Right lobe of liver (tissue), 6 donors: ENCODE measurements around the gene ACSL6. TPM values are rescaled to one million over a fixed set of nuclear protein-coding genes. Genes with fewer than 3 reads are reported as not detected.

Experiments
- ATAC-seq, 4 donors: fragments of 200-7000 bp; cut with Tn5 transposase; one replicate each; pipeline ENCODE4 v1.9.1; 2020; ENCODE audit warnings: mild to moderate bottlenecking in 4 of 4, moderate library complexity in 4 of 4
- DNase-seq, 3 donors: peaks; one replicate each; pipeline ENCODE4 v3.0.0-alpha.2; 2020
- H3K27ac ChIP-seq, 3 donors: fragments of 200-600 bp; one replicate each; pipeline ENCODE4 v1.8.0; 2022
- H3K27me3 ChIP-seq, 2 donors: fragments of 200-600 bp; one replicate each; pipeline ENCODE4 v1.8.0; 2022
- H3K36me3 ChIP-seq, 4 donors: fragments of 200-600 bp; sonication (generic) in 1 of 4; one replicate each; pipeline versions ENCODE4 v1.5.1 to v1.8.0; 2017 to 2022; ENCODE audit warnings: control low read depth in 1 of 4
- H3K4me1 ChIP-seq, 4 donors: fragments of 200-600 bp; sonication (generic) in 1 of 4; one replicate each; pipeline versions ENCODE4 v1.5.1 to v1.8.0; 2017 to 2022; ENCODE audit warnings: control low read depth in 1 of 4
- H3K4me3 ChIP-seq, 3 donors: fragments of 200-600 bp; one replicate each; pipeline ENCODE4 v1.8.0; 2022
- H3K9me3 ChIP-seq, 4 donors: fragments of 200-600 bp; sonication (generic) in 1 of 4; one replicate each; pipeline versions ENCODE4 v1.5.1 to v1.8.0; 2017 to 2022; ENCODE audit warnings: control low read depth in 1 of 4
- POLR2A ChIP-seq: fragments of 450-650 bp; IDR thresholded peaks from one replicate; pipeline ENCODE4 v1.6.1; 2017; ENCODE audit warnings: antibody characterized with exemption, mild to moderate bottlenecking
- WGBS: methylation state at CpG from one replicate; pipeline ENCODE4 v1.1.6; 2018; ENCODE audit warnings: low coverage, low lambda C conversion rate; ENCODE audit not compliant: insufficient coverage; ENCODE audit errors: missing lambda C conversion rate; 5-methylcytosine and 5-hydroxymethylcytosine counted together
- intact Hi-C, 2 donors: fragments of 100-400 bp; cut with DNase I; formaldehyde crosslinking; loops; one replicate each; pipeline versions ENCODE4 v1.11.2 to v1.14.1; 2022
- total RNA-seq, 6 experiments: library from RNA; depleted of rRNA in 2 of 6; stranded (reverse); fragments of >200 nt in 2 of 6; fragmentation: NEBNext Ultra II Directional in 3 of 6; extraction: Animal tissue kit (Norgen Biotek cat#: 25700) in 3 of 6; gene quantifications; one replicate each; pipeline versions ENCODE4 v1.1.0 to v1.2.4, GENCODE V29; 2016 to 2023
- TF ChIP-seq, protein P1 (sequence below), 4 donors: fragments of 200-600 bp in 3 of 4; fragments of 450-650 bp in 1 of 4; IDR thresholded peaks; one replicate each; pipeline versions ENCODE4 v1.5.1 to v1.8.0; 2016 to 2022; ENCODE audit warnings: antibody characterized with exemption in 4 of 4, mild to moderate bottlenecking in 2 of 4
- donor health status: DM: no; HTN: yes; CAD: no.
- donor health status: DM: no; HTN: no; CAD: no.
- donor health status: DM: no; HTN: no; CAD: no.
- donor health status: DM: no; HTN: yes; CAD: no.
- donor health status: DM: no; HTN: yes; CAD: no.

Gene ACSL6
- total RNA-seq, 6 experiments from 2014 or later: 1.3 to 6.0 (median 4.6) TPM

DNA sequence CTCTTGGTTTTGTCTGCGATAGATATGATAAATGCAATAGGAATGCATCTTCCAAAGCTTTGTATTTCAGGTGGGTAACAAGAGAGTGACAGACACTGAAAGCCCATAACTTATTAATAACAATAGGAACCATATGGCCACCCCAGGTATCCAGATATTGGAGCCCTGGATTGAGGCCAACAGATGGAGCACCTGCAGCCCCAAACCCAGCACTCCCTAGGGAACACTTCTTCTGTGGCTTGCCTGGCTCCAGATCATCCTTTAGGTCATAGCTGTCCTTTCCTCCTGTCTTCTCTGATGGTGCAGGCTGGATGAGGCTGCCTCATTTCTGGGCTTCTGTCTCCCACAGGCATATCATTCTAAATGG lies 44.0 kb upstream of the ACSL6 start:
- H3K4me1 ChIP-seq: no peaks in the 10 kb centered on the region
- intact Hi-C loops: no loop called here
- no peaks in the 10 kb centered on the region for H3K27me3 ChIP-seq
- H3K27ac ChIP-seq: no peak overlapping the region
- no peak for ATAC-seq
- DNase-seq: no peak
- TF ChIP-seq POLR2A: no peak
- TF ChIP-seq, protein P1, sequence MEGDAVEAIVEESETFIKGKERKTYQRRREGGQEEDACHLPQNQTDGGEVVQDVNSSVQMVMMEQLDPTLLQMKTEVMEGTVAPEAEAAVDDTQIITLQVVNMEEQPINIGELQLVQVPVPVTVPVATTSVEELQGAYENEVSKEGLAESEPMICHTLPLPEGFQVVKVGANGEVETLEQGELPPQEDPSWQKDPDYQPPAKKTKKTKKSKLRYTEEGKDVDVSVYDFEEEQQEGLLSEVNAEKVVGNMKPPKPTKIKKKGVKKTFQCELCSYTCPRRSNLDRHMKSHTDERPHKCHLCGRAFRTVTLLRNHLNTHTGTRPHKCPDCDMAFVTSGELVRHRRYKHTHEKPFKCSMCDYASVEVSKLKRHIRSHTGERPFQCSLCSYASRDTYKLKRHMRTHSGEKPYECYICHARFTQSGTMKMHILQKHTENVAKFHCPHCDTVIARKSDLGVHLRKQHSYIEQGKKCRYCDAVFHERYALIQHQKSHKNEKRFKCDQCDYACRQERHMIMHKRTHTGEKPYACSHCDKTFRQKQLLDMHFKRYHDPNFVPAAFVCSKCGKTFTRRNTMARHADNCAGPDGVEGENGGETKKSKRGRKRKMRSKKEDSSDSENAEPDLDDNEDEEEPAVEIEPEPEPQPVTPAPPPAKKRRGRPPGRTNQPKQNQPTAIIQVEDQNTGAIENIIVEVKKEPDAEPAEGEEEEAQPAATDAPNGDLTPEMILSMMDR (IDR thresholded peaks at IDR 0.05): no peak
- no peaks in the 10 kb centered on the region for H3K9me3 ChIP-seq
- WGBS: 100% methylated on average over 1 of the region's 1 CpG
- no peak overlapping the region for H3K4me3 ChIP-seq
- no peaks in the 10 kb centered on the region for H3K36me3 ChIP-seq

- no peak for ATAC-seq
- Histone ChIP-seq H3K27ac (no peak overlapping the region), H3K36me3 (no peaks in the 10 kb centered on the region), H3K9me3 (no peaks in the 10 kb centered on the region), H3K27me3 (no peaks in the 10 kb centered on the region), H3K4me3 (no peak overlapping the region), H3K4me1 (no peaks in the 10 kb centered on the region)
- DNase-seq: peak in 1 of 3 donors; percentile 22
- WGBS: 55% methylated on average over 6 of the region's 9 CpGs
- TF ChIP-seq, protein P1 (IDR thresholded peaks at IDR 0.05): no peak
- TF ChIP-seq POLR2A: no peak
- intact Hi-C loops: no loop called here
Observed at GRCh38 chr5:132054697-132055440, 43.4 kb upstream of the ACSL6 start.

DNA sequence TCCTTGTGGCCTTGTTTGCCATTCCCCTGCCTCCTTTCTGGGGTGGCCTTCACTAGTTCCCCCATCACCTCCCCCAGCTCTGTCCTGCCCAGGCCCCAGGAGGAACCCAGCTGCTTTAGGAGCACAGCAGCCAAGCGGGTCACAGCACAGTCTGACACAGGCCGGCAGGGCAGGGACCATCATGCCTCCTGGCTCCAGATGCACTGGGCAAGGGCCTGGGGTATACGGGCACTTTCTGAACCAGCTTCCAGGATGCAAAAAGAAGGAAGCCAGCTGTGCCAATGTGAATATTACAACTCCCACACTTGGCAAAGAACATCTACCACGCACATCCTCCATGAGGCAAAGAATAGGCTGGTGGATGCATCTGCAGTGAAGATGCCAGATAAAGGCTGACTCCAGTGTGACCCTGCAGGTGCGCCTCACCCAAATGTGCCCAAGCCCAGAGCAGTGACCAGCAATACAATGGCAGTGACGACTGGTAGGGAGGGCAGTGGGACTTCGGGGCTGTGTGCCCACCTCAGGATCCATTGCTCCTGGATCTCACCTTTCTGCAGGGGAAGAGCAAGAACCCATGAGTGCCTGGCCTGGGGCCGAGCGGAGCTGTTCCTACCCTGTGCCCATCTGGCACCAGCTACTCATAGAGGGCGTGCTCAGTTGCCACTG lies 42.7 kb upstream of the ACSL6 start:
- no peak overlapping the region for H3K4me3 ChIP-seq

GRCh38 chr5:132053483-132053882 lies 42.0 kb upstream of the ACSL6 start:
- no peak for DNase-seq
- Histone ChIP-seq H3K4me1 (no peaks in the 10 kb centered on the region), H3K36me3 (no peaks in the 10 kb centered on the region), H3K27me3 (no peaks in the 10 kb centered on the region), H3K9me3 (no peaks in the 10 kb centered on the region), H3K4me3 (no peak overlapping the region), H3K27ac (no peak overlapping the region)
- TF ChIP-seq, protein P1 (IDR thresholded peaks at IDR 0.05): no peak
- TF ChIP-seq POLR2A: no peak
- no peak for ATAC-seq
- 20% methylated on average over 1 of the region's 4 CpGs for WGBS
- intact Hi-C loops: no loop called here

More for the DNA sequence above, 42.7 kb upstream of the ACSL6 start:
- DNase-seq: peak in 2 of 3 donors; percentile 30 to 34
- H3K9me3 ChIP-seq: no peaks in the 10 kb centered on the region
- intact Hi-C loops: no loop called here
- no peaks in the 10 kb centered on the region for H3K27me3 ChIP-seq
- 80% methylated on average over 1 of the region's 10 CpGs for WGBS
- no peaks in the 10 kb centered on the region for H3K4me1 ChIP-seq
- ATAC-seq: no peak
- TF ChIP-seq POLR2A: no peak
- no peak overlapping the region for H3K27ac ChIP-seq
- H3K36me3 ChIP-seq: no peaks in the 10 kb centered on the region

DNA sequence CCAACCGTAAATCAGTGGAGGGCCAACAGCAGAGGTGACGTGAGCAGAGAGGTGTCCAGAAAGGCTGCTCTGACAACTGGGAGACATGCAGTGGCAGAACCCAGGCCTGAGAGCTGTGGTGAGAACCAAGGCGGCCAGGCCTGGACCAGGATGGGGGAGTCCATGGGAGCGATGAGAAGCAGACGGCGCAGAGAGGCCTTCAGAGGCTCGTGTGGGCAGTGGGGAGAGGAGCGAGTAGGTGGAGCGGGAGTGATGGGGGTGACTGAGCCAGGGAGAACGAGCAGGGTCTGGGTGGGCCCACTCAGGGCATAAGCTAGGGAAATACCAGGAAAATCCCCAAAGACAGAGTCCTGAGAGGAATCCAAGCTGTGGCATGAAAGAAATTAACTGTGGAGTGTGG lies 41.1 kb upstream of the ACSL6 start:
- intact Hi-C loops: no loop called here
- DNase-seq (peak in 1 of 3 donors; percentile 43), ATAC-seq (no peak)
- H3K4me3 ChIP-seq: no peak overlapping the region
- no peaks in the 10 kb centered on the region for H3K36me3 ChIP-seq
- WGBS: 60% methylated on average over 7 of the region's 10 CpGs
- TF ChIP-seq, protein P1 (IDR thresholded peaks at IDR 0.05): no peak
- TF ChIP-seq POLR2A: no peak
- H3K27me3 ChIP-seq: no peaks in the 10 kb centered on the region
- no peaks in the 10 kb centered on the region for H3K4me1 ChIP-seq
- no peaks in the 10 kb centered on the region for H3K9me3 ChIP-seq
- no peak overlapping the region for H3K27ac ChIP-seq
